Gastrocnemius medialis (tissue), 4 donors: Measurements from ENCODE around the gene ANKS1B.

Experiments used
- CTCF ChIP-seq, 5 experiments: fragments of 450-650 bp in 3 of 5; fragments of 200-600 bp in 2 of 5; sonication (generic) in 2 of 5; IDR thresholded peaks in 4 of 5; conservative IDR thresholded peaks in 1 of 5; 1 replicate in 4 of 5; 2 replicates in 1 of 5; pipeline ENCODE4 v1.5.1; 2016 to 2019; ENCODE audit warnings: antibody characterized with exemption in 5 of 5, mild to moderate bottlenecking in 3 of 5, moderate library complexity in 3 of 5
- POLR2A ChIP-seq, 2 donors: fragments of 450-650 bp; IDR thresholded peaks; one replicate each; pipeline ENCODE4 v1.6.1; 2017; ENCODE audit warnings: antibody characterized with exemption in 2 of 2, mild to moderate bottlenecking in 2 of 2, moderate library complexity in 2 of 2

- TF ChIP-seq CTCF (IDR thresholded peaks at IDR 0.05 in 4 of 5, conservative IDR thresholded peaks at IDR 0.05 in 1 of 5) (no peak), POLR2A (IDR thresholded peaks at IDR 0.05) (no peak)
Observed at GRCh38 chr12:99195474-99195873, 789.3 kb downstream of the ANKS1B start.
